HG03342 (cell line): Measurements from ENCODE around the gene MCFD2.

ENCODE experiments used
- ATAC-seq: cut with Tn5 transposase; IDR thresholded peaks from one replicate; pipeline ENCODE4 v1.9.1; 2021; ENCODE audit warnings: mild to moderate bottlenecking, moderate library complexity; ENCODE audit not compliant: unreplicated experiment

MCFD2 gene

GRCh38 chr2:46939626-46940359 is 24.2 kb upstream of the MCFD2 start:
- ATAC-seq, result no peak

DNA sequence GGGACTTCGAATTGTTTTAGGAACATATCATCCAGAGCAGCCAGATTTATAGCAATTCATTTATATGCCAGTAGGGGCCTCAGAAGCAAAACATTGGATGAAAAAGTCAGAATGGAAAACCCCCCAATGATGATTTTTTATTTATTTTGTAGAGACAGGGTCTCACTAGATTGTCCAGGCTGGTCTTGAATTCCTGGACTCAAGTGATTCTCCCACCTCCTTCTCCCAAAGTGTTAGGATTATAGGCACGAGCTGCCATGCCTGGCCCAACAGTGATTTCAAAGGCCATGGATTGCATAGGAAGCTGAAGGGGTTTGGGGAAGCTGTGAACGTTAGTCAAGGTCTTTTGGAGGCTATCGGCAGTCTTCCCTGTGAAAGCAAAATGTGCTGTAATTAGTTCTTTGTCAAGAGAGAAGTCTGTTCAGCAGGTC is 21.9 kb upstream of the MCFD2 start:
- ATAC-seq, result no peak

GRCh38 chr2:46936566-46936965 is 21.0 kb upstream of the MCFD2 start:
- ATAC-seq, result no peak

GRCh38 chr2:46935071-46935470 is 19.5 kb upstream of the MCFD2 start:
- no peak for ATAC-seq

DNA sequence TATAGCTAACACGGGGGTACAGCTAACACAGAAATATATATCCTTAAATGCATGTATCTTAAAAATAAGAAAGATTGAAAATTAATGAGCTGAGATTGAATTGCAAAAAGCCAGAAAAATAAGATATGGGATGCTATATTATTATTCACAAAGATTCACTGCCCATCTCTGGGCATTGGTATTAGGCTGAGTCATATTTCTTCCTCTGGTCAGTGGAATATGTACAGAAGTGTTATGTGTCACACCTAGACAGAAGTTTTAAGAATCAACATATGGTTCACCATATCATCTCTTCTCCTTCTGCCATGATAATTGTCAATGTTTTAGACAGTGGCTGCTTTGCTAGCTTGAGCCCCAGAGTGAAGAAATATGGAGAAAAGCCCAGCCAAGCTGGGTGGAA is 14.0 kb upstream of the MCFD2 start:
- no peak for ATAC-seq

DNA sequence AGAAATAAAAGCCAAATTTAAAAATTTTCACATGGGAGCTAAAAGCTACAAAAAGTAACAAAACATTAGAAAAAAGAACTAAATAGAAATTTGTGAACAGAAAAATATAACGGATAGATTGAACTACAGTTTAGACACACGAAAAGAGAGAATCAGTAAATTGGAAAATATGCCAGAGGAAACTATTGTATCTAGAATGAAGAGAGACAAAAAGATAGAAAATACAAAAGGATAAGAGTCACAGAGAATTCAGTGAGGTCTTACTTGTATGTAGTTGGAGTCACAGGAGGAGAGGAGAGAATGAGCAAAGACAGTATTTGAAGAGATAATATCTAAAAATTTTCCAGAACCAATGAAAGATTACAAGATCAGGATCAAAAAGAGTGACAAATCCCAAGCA is 11.3 kb upstream of the MCFD2 start:
- no peak for ATAC-seq

DNA sequence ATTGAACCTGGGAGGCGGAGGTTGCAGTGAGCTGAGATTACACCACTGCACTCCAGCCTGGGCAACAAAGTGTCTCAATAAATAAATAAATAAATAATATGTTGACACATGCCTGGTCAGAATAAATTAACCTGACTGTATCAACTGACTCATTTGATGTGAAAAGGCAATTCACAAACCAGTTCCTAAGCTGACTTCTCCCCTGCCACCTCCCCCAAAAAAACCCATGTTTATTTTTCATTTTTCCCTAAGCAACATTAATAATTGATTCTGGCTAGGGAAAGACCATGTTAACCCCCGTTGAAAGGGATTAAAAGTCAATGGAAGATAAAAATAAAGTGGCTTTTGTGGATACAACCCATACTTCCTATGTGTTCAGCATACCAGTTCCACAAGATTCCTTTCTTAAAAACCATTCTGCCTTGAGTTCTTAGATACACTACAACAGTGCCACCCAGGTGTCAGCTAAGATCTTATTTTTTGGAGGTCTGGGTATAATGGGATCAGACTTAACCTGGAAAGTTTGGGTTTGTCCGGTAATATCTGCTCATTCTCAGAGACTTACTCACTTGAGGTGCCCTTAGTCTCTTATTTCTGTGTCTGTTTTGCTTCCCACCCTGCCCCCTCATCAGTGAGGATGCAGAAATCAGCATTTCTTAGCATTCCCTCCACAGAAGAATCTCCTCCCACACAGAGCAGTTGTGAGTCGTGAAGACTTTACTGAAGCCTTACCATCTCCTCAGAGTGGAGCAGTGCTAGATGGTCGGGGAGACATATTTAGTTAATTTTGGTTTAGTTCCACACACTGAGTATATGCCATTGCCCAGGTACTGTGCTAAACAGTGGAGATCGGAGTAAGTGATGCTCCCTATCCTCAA is 10.1 kb upstream of the MCFD2 start:
- ATAC-seq, result no peak

GRCh38 chr2:46924608-46925007 is 9.0 kb upstream of the MCFD2 start:
- ATAC-seq, result no peak

DNA sequence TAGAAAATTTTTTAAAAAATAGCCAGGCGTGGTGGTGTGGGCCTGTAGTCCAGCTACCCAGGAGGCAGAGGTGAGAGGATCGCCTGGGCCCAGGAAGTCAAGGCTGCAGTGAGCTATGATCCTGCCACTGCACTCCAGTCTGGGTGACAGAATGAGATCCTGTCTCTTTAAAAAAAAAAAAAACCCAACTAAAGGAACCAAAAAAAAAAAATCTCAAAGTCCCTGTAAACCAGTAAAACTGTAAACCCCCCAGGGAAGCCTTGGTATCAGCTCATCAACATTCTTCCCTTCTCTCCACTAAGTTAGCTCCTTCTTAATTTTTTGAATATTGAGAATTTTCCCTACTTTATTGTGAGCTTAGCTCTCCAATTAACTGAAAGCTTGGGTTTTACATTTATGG is 8.4 kb upstream of the MCFD2 start:
- no peak for ATAC-seq

GRCh38 chr2:46923041-46923528 is 7.5 kb upstream of the MCFD2 start:
- ATAC-seq, result no peak

GRCh38 chr2:46922606-46923005 is 7.0 kb upstream of the MCFD2 start:
- no peak for ATAC-seq

GRCh38 chr2:46921676-46922448 is 6.3 kb upstream of the MCFD2 start:
- no peak for ATAC-seq

DNA sequence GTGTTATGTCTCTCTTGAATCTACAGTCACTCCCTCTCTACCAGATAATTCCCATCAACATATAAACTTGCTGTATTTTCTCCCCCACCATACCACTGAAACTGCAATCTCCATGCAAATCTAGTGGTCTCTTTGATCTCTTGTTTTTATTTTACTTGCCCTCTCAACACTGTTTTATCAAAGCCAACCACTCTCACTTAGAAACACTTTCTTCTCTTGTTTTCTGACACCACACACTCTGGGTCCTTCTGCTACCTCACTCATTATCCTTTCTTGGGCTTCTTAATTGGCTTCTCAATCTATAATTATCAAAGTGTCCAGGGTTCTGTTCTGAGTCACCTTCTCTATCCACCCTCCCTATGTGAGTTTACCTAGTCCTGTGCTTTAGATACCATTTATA is 2.0 kb upstream of the MCFD2 start:
- no peak for ATAC-seq

DNA sequence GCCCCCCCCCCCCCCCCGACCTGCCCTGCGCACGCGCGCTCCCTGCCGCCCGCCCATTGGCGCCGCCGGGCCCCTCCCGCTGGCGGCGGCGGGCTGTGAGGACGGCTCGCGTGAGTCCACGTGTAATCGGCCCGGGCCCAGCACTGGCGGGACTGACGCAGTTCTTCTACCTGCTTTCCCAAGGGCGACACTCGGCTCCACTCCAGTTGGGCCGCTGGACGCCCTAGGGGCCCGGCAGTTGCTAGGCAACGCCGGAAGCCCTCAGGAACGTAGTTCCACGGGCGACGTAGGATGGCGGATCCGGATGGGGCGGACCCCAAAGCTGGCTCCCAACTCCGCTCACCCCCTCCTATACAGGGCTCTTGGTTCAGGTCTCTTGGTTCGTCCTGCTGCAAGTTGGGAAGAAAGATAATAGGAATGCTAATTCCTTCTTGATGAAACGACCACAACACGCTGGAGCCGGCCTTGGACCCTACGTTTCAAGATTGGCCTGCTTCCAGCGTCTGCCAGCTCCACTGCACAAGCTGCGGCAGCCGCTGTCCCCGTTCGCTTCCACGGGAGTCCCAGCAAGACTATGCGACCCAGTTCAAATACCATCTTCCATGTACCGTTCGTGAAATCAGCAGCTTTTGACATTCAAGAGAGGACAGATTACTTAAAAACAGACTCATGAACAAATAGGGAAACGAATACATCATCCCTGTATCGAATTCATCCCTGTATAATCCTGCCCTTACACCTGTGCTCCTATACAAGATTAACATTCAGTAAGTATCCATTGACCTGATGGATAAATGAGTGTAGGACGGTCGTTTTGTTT is 415 bp upstream of the MCFD2 start:
- peak; percentile 75 for ATAC-seq

DNA sequence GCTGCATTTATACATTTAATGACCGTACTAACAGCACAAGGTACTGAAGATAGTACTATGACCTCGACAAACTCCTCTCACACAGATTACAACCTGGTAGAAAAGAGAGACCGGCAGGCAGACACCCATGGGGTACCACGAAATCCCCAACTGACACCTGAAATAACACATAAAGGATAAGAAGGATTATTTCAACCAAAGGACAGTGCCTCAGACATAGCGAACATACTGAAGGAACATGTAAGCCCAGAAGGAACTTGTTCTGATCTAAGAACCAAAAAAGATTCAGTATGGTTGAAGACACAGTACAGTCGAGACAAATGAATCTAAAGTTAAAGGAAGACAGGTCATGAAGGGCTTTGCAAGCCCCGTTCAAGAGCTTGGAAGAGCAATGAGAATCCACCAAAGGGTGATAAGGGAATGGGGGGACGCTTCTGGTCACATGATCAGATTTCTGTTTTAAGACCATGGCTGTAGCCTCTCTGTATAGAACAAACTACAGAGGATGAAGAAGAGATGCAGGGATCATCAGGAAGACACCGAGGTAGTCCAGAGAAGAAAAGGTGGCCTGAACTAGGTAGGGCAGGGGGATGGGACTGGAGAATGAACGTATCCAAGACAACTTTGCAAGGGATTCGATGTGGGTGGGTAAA is 902 bp downstream of the MCFD2 start:
- ATAC-seq, result no peak

- no peak for ATAC-seq
Measured at GRCh38 chr2:46913471-46914381, 1.9 kb downstream of the MCFD2 start.

- ATAC-seq, result peak; percentile 77
Measured at GRCh38 chr2:46909771-46910419, 5.7 kb downstream of the MCFD2 start.

DNA sequence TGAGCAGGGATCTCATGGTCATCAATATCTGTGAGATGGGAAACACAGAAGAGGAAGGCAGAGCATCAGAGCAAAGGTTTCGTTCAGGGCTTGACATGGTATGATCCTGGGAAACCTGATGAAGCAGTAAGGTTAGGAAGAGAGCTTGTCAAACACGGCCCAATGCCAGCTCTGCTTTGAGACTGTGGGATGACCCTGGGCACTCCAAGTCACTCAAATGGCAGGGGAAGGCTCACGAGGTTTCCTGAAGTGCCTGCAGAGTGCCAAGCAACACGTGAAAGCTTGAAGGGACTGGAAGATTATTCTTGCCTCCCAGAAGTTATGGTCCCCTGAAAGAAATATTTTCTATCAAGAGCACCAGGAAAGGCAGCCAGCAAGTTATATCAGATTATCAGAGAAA is 6.5 kb downstream of the MCFD2 start:
- no peak for ATAC-seq
